Hepatic stellate cell (primary cell): ENCODE data around the gene KDM3A.

Experiments
- DNase-seq: peaks from one replicate; pipeline ENCODE4 v3.0.0; 2011; ENCODE audit warnings: low spot score

The KDM3A gene

GRCh38 chr2:86520153-86520552, 79.0 kb downstream of the KDM3A start:
- no peak for DNase-seq

- DNase-seq = no peak
Measured at GRCh38 chr2:86521922-86522321, 80.8 kb downstream of the KDM3A start.

GRCh38 chr2:86522711-86523110, 81.5 kb downstream of the KDM3A start:
- no peak for DNase-seq

- DNase-seq = no peak
Measured at GRCh38 chr2:86523491-86523890, 82.3 kb downstream of the KDM3A start.

- no peak for DNase-seq
Measured at GRCh38 chr2:86525421-86526340, 84.5 kb downstream of the KDM3A start.

- DNase-seq = no peak
Measured at GRCh38 chr2:86533589-86533988, 92.4 kb downstream of the KDM3A start.

- no peak for DNase-seq
Measured at GRCh38 chr2:86541334-86541733, 100.2 kb downstream of the KDM3A start.
